HepG2 (cell line): ENCODE data around the gene TOP2A. TPM values are rescaled to one million over a fixed set of nuclear protein-coding genes. Genes with fewer than 3 reads are reported as not detected.

Source experiments
- ATAC-seq: fragments of 200-7000 bp; cut with Tn5 transposase; 3 replicates; pipeline ENCODE4 v1.9.1; 2020; ENCODE audit warnings: mild to moderate bottlenecking, moderate library complexity
- BruUV-seq: library from RNA; stranded (reverse); fragments of 400-500 nt; replicated peaks from 2 replicates; lab custom pipeline; 2021; lab: Mats Ljungman, UMichigan
- CTCF ChIA-PET: fragments of 300-600 bp; formaldehyde crosslinking; extraction: SDS; loops from one replicate; lab custom pipeline; 2021; ENCODE audit warnings: low total read pairs, inconsistent platforms, low intra/inter-chr PET ratio; lab: Yijun Ruan, JAX
- POLR2A ChIA-PET: fragments of 350-600 bp; sonication (Branson Sonifier 250); formaldehyde crosslinking; loops from one replicate; lab custom pipeline; 2020; ENCODE audit warnings: antibody characterized with exemption, inconsistent platforms; lab: Yijun Ruan, JAX
- DNase-seq: peaks from one replicate; pipeline ENCODE4 v3.0.0-alpha.2; 2015; ENCODE audit warnings: low spot score
- FAIRE-seq: peaks from 3 replicates; lab custom pipeline; 2011; peaks lifted over from hg19 to GRCh38; lab: Jason Lieb, UNC
- H2AFZ ChIP-seq: one replicate; pipeline ENCODE4 v1.6.1; 2011; ENCODE audit warnings: low read length, inconsistent platforms
- H3K27ac ChIP-seq: fragments of 300-600 bp; 3 replicates; pipeline ENCODE4 v1.8.0; 2011; ENCODE audit warnings: mixed run types, mild to moderate bottlenecking, mixed read lengths, low read length, inconsistent platforms; ENCODE audit not compliant: insufficient read depth; ENCODE audit errors: extremely low read length
- H3K27me3 ChIP-seq, 2 experiments: fragments of 200-600 bp in 1 of 2; 2 replicates in 1 of 2; 3 replicates in 1 of 2; pipeline versions ENCODE4 v1.6.0 to v1.8.0; 2011; ENCODE audit warnings: low read length in 2 of 2, mild to moderate bottlenecking in 2 of 2, moderate library complexity in 2 of 2, inconsistent platforms in 1 of 2; ENCODE audit not compliant: insufficient read depth in 2 of 2, control insufficient read depth in 1 of 2
- H3K36me3 ChIP-seq, 2 experiments: fragments of 200-600 bp in 1 of 2; replicated peaks in 1 of 2; 2 replicates in 1 of 2; 3 replicates in 1 of 2; pipeline versions ENCODE4 v1.5.1 to v1.8.0; 2011; ENCODE audit warnings: low read length in 2 of 2, inconsistent platforms in 1 of 2; ENCODE audit not compliant: insufficient read depth in 2 of 2, control insufficient read depth in 1 of 2
- H3K4me1 ChIP-seq: 2 replicates; pipeline ENCODE4 v1.5.1; 2012; ENCODE audit warnings: low read length, inconsistent platforms; ENCODE audit not compliant: insufficient read depth
- H3K4me2 ChIP-seq: 2 replicates; pipeline ENCODE4 v1.6.0; 2011; ENCODE audit warnings: low read depth, low read length, inconsistent platforms
- H3K4me3 ChIP-seq, 3 experiments: fragments of 200-600 bp in 1 of 3; sonication (generic), shearing (Covaris generic) in 1 of 3; replicated peaks in 1 of 3; 2 replicates each; pipeline ENCODE4 v1.5.1; 2011 to 2016; ENCODE audit warnings: low read length in 3 of 3, inconsistent platforms in 2 of 3, low read depth in 2 of 3, mild to moderate bottlenecking in 2 of 3, control low read depth in 1 of 3, mixed read lengths in 1 of 3; ENCODE audit not compliant: insufficient read depth in 1 of 3
- H3K79me2 ChIP-seq: one replicate; pipeline ENCODE4 v1.6.1; 2011; ENCODE audit warnings: low read length, inconsistent platforms; ENCODE audit not compliant: insufficient read depth
- H3K9ac ChIP-seq: 2 replicates; pipeline ENCODE4 v1.6.0; 2011; ENCODE audit warnings: mild to moderate bottlenecking, low read depth, low read length, inconsistent platforms; ENCODE audit not compliant: insufficient read depth
- H3K9me3 ChIP-seq: 2 replicates; pipeline ENCODE4 v1.5.1; 2012; ENCODE audit warnings: mild to moderate bottlenecking, low read length
- H4K20me1 ChIP-seq: 2 replicates; pipeline ENCODE4 v1.6.0; 2011; ENCODE audit warnings: inconsistent platforms, mild to moderate bottlenecking, low read length, moderate library complexity; ENCODE audit not compliant: insufficient read depth
- AKNA ChIP-seq: sonication (generic); formaldehyde crosslinking; IDR thresholded peaks from 2 replicates; pipeline ENCODE4 v1.4.0; 2020; ENCODE audit warnings: missing genetic modification reagents, borderline replicate concordance
- MED1 ChIP-seq: sonication (generic); formaldehyde crosslinking; IDR thresholded peaks from 2 replicates; pipeline ENCODE4 v1.4.0; 2020; ENCODE audit warnings: missing genetic modification reagents
- MEIS2 ChIP-seq: sonication (generic); formaldehyde crosslinking; IDR thresholded peaks from 2 replicates; pipeline ENCODE4 v1.9.0; 2021; ENCODE audit warnings: mild to moderate bottlenecking, missing genetic modification reagents
- NFE2L1 ChIP-seq: sonication (generic); formaldehyde crosslinking; IDR thresholded peaks from 2 replicates; pipeline ENCODE4 v1.4.0; 2020; ENCODE audit warnings: missing genetic modification reagents, mild to moderate bottlenecking, borderline replicate concordance
- NPAS2 ChIP-seq: sonication (generic); formaldehyde crosslinking; IDR thresholded peaks from 2 replicates; pipeline ENCODE4 v1.8.0; 2022; ENCODE audit warnings: mild to moderate bottlenecking, missing genetic modification reagents, borderline replicate concordance
- TAF15 ChIP-seq: fragments of 200-400 bp; formaldehyde crosslinking; IDR thresholded peaks from one replicate; pipeline ENCODE4 v1.6.1; 2018; ENCODE audit warnings: mild to moderate bottlenecking, low read depth, low read length; ENCODE audit not compliant: poor library complexity, severe bottlenecking
- TIGD3 ChIP-seq: sonication (generic); formaldehyde crosslinking; IDR thresholded peaks from 2 replicates; pipeline ENCODE4 v1.5.1; 2020; ENCODE audit warnings: mild to moderate bottlenecking, missing genetic modification reagents, borderline replicate concordance
- TRIM22 ChIP-seq: fragments of 450-650 bp; IDR thresholded peaks from 2 replicates; pipeline ENCODE4 v1.6.1; 2017
- ZBTB10 ChIP-seq: sonication (generic); formaldehyde crosslinking; IDR thresholded peaks from 2 replicates; pipeline ENCODE4 v1.4.0; 2020; ENCODE audit warnings: missing genetic modification reagents, borderline replicate concordance
- ZBTB7A ChIP-seq: sonication (generic); formaldehyde crosslinking; IDR thresholded peaks from 2 replicates; pipeline ENCODE4 v1.8.0; 2022; ENCODE audit warnings: mild to moderate bottlenecking, missing genetic modification reagents
- ZNF709 ChIP-seq: sonication (generic); formaldehyde crosslinking; IDR thresholded peaks from 2 replicates; pipeline ENCODE4 v1.5.0; 2020; ENCODE audit warnings: mild to moderate bottlenecking, missing genetic modification reagents
- WGBS: methylation state at CpG from one replicate; pipeline ENCODE4 v1.1.6; 2017; ENCODE audit warnings: low lambda C conversion rate; 5-methylcytosine and 5-hydroxymethylcytosine counted together
- in situ Hi-C: cut with HindIII; loops from 2 replicates; pipeline ENCODE4 v1.10.0; 2017; ENCODE audit warnings: low pct_unique_long_range_greater_than_20kb; ENCODE audit not compliant: extremely low pct_ligation_motif_present
- intact Hi-C: fragments of 100-400 bp; cut with micrococcal nuclease; formaldehyde crosslinking; loops from one replicate; pipeline ENCODE4 v1.10.0; 2022; ENCODE audit not compliant: unreplicated experiment
- polyA plus RNA-seq, 8 experiments: library from polyadenylated mRNA; depleted of rRNA in 3 of 8; stranded (reverse) in 7 of 8; unstranded in 1 of 8; fragments of >200 nt; fragmentation: Illumina TruSeq in 4 of 8; extraction: Trizol in 4 of 8; gene quantifications; 2 replicates each; pipeline versions ENCODE4 v1.2.1 to v1.2.3, GENCODE V29; 2011 to 2016; ENCODE audit warnings: low read depth in 4 of 8, missing spikeins in 1 of 8, mixed read lengths in 1 of 8; ENCODE audit not compliant: insufficient read depth in 1 of 8
- total RNA-seq, 5 experiments: library from RNA; depleted of rRNA; stranded (reverse); fragments of >200 nt; fragmentation: Illumina TruSeq; extraction: Trizol; gene quantifications; 2 replicates each; pipeline ENCODE4 v1.2.3, GENCODE V29; 2016; ENCODE audit warnings: low read depth in 1 of 5

TOP2A gene
- total and polyA plus RNA-seq, 2 of the 13 experiments (the other 11 are each of a cell fraction or from before 2014, with no cell fraction given) = 108 to 327 TPM

GRCh38 chr17:40358323-40359038, 59.2 kb downstream of the TOP2A start:
- CTCF ChIA-PET = interaction anchor here (0.7 to 2.6 kb wide), 9 partner anchors 23 to 201 kb away, joined by 3 to 19 read pairs (median 4); partner anchors contain the start of gene IGFBP4
- Histone ChIP-seq H3K9ac (0 out of 2 replicates have a peak overlapping the region, but pooled peaks have one; percentile 16), H3K4me2 (peak overlapping the region; percentile 77)
- TF ChIP-seq MEIS2 (no peak), ZBTB7A (no peak), AKNA (CRISPR knock-in tag) (no peak), NFE2L1 (CRISPR knock-in tag) (no peak), MED1 (CRISPR knock-in tag) (no peak), ZNF709 (CRISPR knock-in tag) (no peak), NPAS2 (CRISPR knock-in tag) (no peak), TAF15 (no peak), TRIM22 (no peak), TIGD3 (CRISPR knock-in tag) (no peak), ZBTB10 (CRISPR knock-in tag) (no peak)

More at GRCh38 chr17:40358323-40359038, 59.2 kb downstream of the TOP2A start:
- Histone ChIP-seq H2AFZ (peak overlapping the region; percentile 78), H3K79me2 (no peaks in the 10 kb centered on the region), H3K4me3 (peak overlapping the region; percentile 47 to 64 (median 54)), H4K20me1 (no peaks in the 10 kb centered on the region), H3K4me1 (peaks cover 50% of the 10 kb centered on the region), H3K9me3 (no peaks in the 10 kb centered on the region), H3K27ac (no peak overlapping the region), H3K27me3 (peaks cover 0 to 11% of the 10 kb centered on the region in 2 experiments; a peak in 2 of 5 replicates), H3K36me3 (peaks cover 2 to 3% of the 10 kb centered on the region in 2 experiments; a peak in 2 of 5 replicates)
- intact Hi-C loops = loop anchor here (1.0 to 5.0 kb wide), 3 partner anchors 57 to 174 kb away; no protein-coding TSS in a partner anchor
- ATAC-seq (peak; percentile 57), DNase-seq (peak; percentile 79), FAIRE-seq (peak; percentile 93)
- no TSS peak for BruUV-seq
- 6% methylated on average over 17 of the region's 17 CpGs for WGBS
- in situ Hi-C loops = loop anchor here (10.0 kb wide), 1 partner anchor 154 kb away; no protein-coding TSS in a partner anchor
- POLR2A ChIA-PET = interaction anchor here (1.0 to 2.0 kb wide), 4 partner anchors 42 to 177 kb away, joined by 3 to 7 read pairs (median 3); partner anchors contain the start of genes RARA and TOP2A
